K562 (cell line): ENCODE measurements around the gene CMTM8.

Experiments used
- CAMTA2 ChIP-seq: fragments of 250-450 bp; sonication (Bioruptor Pico); conservative IDR thresholded peaks from 2 replicates; pipeline ENCODE4 v1.5.1; 2022
- ZKSCAN1 ChIP-seq: fragments of 150-350 bp; IDR thresholded peaks from 2 replicates; pipeline ENCODE4 v1.6.1; 2016; ENCODE audit warnings: low read depth, low read length
- TF ChIP-seq, protein P1 (sequence below), 2 experiments: fragments of 450-650 bp in 1 of 2; sonication (generic) in 1 of 2; formaldehyde crosslinking; conservative IDR thresholded peaks; 2 replicates each; pipeline versions ENCODE4 v1.4.0 to v1.8.1; 2020 to 2022; ENCODE audit warnings: mild to moderate bottlenecking in 1 of 2, missing genetic modification reagents in 1 of 2

DNA sequence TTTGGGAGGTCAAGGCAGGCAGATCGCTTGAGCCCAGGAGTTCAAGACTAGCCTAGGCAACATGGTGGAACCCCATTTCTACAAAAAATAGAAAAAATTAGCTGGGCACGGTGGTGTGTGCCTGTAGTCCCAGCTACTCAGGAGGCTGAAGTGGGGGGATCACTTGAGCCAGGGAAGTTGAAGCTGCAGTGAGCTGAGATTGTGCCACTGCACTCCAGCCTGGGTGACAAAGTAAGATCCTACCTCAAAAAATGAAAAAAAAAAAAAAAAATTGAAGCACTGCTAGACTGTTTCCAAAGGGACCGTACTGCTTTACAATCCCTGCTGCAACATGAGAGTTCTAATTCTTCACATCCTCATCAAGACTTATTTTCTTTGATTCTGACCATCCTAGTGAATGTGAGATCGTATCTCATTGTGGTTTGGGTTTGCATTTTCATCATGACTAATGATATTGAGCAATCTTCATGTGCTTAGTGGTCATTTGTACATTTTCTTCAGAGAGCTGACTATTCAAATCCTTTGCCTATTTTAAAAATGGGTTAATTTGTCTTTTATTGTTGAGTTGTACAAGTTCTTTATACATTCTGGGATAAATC is 10.8 kb downstream of the CMTM8 start:
- TF ChIP-seq, protein P1, sequence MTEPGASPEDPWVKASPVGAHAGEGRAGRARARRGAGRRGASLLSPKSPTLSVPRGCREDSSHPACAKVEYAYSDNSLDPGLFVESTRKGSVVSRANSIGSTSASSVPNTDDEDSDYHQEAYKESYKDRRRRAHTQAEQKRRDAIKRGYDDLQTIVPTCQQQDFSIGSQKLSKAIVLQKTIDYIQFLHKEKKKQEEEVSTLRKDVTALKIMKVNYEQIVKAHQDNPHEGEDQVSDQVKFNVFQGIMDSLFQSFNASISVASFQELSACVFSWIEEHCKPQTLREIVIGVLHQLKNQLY (CRISPR knock-in tag; conservative IDR thresholded peaks at IDR 0.05) = no peak
- no peak for TF ChIP-seq CAMTA2
- TF ChIP-seq ZKSCAN1 = no peak
